Heart left ventricle (tissue), 16 donors: ENCODE data around the gene UVRAG. TPM values are rescaled to one million over a fixed set of nuclear protein-coding genes. Genes with fewer than 3 reads are reported as not detected.

Experiments used
- ATAC-seq, 4 donors: fragments of 200-7000 bp; cut with Tn5 transposase; one replicate each; pipeline ENCODE4 v1.9.1; 2020 to 2022; ENCODE audit warnings: moderate library complexity in 4 of 4, mild to moderate bottlenecking in 3 of 4, moderate number of reproducible peaks in 1 of 4
- DNase-seq, 5 donors: peaks; one replicate each; pipeline ENCODE4 v3.0.0-alpha.2; 2020
- H3K27ac ChIP-seq, 12 donors: fragments of 200-600 bp; sonication (generic) in 4 of 12; one replicate each; pipeline versions ENCODE4 v1.5.0 to v1.8.0; 2016 to 2022; ENCODE audit warnings: mild to moderate bottlenecking in 2 of 12
- H3K27me3 ChIP-seq, 9 donors: fragments of 200-600 bp; sonication (generic) in 2 of 9; one replicate each; pipeline versions ENCODE4 v1.5.1 to v1.8.0; 2016 to 2022; ENCODE audit warnings: mild to moderate bottlenecking in 3 of 9
- H3K36me3 ChIP-seq, 9 donors: fragments of 200-600 bp; sonication (generic) in 2 of 9; one replicate each; pipeline versions ENCODE4 v1.5.0 to v1.8.0; 2018 to 2022; ENCODE audit warnings: mild to moderate bottlenecking in 2 of 9
- H3K4me1 ChIP-seq, 12 donors: fragments of 200-600 bp; sonication (generic) in 4 of 12; one replicate each; pipeline versions ENCODE4 v1.5.0 to v1.8.0; 2016 to 2022; ENCODE audit warnings: mild to moderate bottlenecking in 3 of 12
- H3K4me3 ChIP-seq, 12 donors: fragments of 200-600 bp; sonication (generic) in 4 of 12; one replicate each; pipeline versions ENCODE4 v1.5.0 to v1.8.0; 2017 to 2022; ENCODE audit warnings: mild to moderate bottlenecking in 9 of 12, moderate library complexity in 4 of 12
- H3K9me3 ChIP-seq, 12 donors: fragments of 200-600 bp; sonication (generic) in 4 of 12; one replicate each; pipeline versions ENCODE4 v1.5.0 to v1.8.0; 2016 to 2022; ENCODE audit warnings: mild to moderate bottlenecking in 1 of 12
- POLR2A ChIP-seq, 2 donors: fragments of 450-650 bp; IDR thresholded peaks; one replicate each; pipeline ENCODE4 v1.6.1; 2017; ENCODE audit warnings: antibody characterized with exemption in 2 of 2, mild to moderate bottlenecking in 2 of 2, moderate library complexity in 2 of 2
- WGBS, 4 donors: extraction: QIAGEN DNeasy Blood & Tissue Kit in 2 of 4; methylation state at CpG; one replicate each; pipeline versions ENCODE4 v1.1.5 to v1.1.7; 2013 to 2018; 5-methylcytosine and 5-hydroxymethylcytosine counted together
- intact Hi-C, 10 donors: fragments of 100-400 bp; cut with DNase I; formaldehyde crosslinking; loops; one replicate each; pipeline versions ENCODE4 v1.11.1 to v1.14.2; 2022
- polyA plus RNA-seq, 2 donors: library from polyadenylated mRNA; stranded (reverse); fragments of 200-250 nt; gene quantifications; one replicate each; pipeline ENCODE4 v1.2.3, GENCODE V29; 2013
- total RNA-seq, 9 donors: library from RNA; depleted of rRNA in 2 of 9; stranded (reverse); fragments of >200 nt in 2 of 9; fragmentation: NEBNext Ultra II Directional in 3 of 9; extraction: Animal tissue kit (Norgen Biotek cat#: 25700) in 3 of 9; gene quantifications; one replicate each; pipeline versions ENCODE4 v1.1.0 to v1.2.4, GENCODE V29; 2016 to 2023
- TF ChIP-seq, protein P1 (sequence below), 12 donors: fragments of 200-600 bp; sonication (generic) in 4 of 12; IDR thresholded peaks; one replicate each; pipeline versions ENCODE4 v1.5.0 to v1.8.0; 2018 to 2022; ENCODE audit warnings: antibody characterized with exemption in 12 of 12, mild to moderate bottlenecking in 5 of 12
- donor health status: ischemic (EF 13 %, LVEDD 7.1; RV severe dilation, severe dysfunction).
- donor health status: healthy with polysubstance abuse.
- donor health status: DM: no; HTN: yes; CAD: no.
- donor health status: DM: no; HTN: no; CAD: no.
- donor health status: ischemic (EF 25% LVEDD 6.9; RV normal size, moderate dysfunction).
- donor health status: ischemic (EF 25% LVEDD 5.7; RV mildly dilated, moderate dysfunction).
- donor health status: healthy.
- donor health status: DM: yes; HTN: yes; CAD: no.
- donor health status: ischemic (EF 35%, LVEDD 5.7; RV mildly dilated, moderate dysfunction).
- donor health status: nonischemic (EF 11% LVEDD 7.7; RV severe dilation, severe dysfunction).
- donor health status: DM: yes; HTN: yes; CAD: no.
- donor health status: PGD.
- donor health status: ischemic (EF 29% LVEDD 5.4; RV normal size, mild dysfunction).
- donor health status: nonischemic (EF 23%, LVEDD 6.1; RV moderate dilation, normal function).

The UVRAG gene
- total and polyA plus RNA-seq, 11 donors: 4.5 to 22.6 (median 15.0) TPM

DNA sequence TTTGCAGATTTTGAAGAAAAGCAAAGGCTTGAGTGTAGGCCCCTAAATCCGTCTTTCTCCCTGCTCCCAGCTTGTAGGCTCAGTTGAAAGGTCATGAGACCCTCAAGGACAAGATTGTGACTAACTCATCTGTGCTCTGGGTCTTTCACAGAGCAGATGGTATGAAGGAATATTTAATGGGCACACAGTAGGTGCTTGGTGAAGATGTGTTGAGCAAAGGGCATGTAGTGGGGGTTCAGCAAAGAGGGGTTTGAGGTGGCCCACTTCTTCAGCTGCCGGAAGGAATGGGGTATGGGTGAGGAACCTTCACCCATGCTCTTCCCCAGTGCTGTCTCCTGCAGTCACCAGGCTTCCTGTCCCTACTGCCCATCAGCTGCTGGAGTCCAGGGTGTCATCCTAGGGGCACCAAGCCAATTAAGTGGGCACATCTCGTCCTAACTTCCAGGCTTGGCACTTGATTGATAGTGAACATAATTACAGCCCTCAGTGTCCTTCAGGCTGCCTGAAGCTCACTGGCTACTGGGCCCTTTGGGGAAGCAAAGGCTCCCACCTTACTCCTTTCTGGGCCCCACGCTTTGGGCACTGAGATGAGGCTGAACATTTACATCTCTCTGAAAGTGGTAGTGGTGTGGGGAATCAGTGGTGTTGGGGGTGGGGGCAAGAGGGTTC lies 31.5 kb upstream of the UVRAG start:
- TF ChIP-seq POLR2A (IDR thresholded peaks at IDR 0.05): no peak
- TF ChIP-seq, protein P1, sequence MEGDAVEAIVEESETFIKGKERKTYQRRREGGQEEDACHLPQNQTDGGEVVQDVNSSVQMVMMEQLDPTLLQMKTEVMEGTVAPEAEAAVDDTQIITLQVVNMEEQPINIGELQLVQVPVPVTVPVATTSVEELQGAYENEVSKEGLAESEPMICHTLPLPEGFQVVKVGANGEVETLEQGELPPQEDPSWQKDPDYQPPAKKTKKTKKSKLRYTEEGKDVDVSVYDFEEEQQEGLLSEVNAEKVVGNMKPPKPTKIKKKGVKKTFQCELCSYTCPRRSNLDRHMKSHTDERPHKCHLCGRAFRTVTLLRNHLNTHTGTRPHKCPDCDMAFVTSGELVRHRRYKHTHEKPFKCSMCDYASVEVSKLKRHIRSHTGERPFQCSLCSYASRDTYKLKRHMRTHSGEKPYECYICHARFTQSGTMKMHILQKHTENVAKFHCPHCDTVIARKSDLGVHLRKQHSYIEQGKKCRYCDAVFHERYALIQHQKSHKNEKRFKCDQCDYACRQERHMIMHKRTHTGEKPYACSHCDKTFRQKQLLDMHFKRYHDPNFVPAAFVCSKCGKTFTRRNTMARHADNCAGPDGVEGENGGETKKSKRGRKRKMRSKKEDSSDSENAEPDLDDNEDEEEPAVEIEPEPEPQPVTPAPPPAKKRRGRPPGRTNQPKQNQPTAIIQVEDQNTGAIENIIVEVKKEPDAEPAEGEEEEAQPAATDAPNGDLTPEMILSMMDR (IDR thresholded peaks at IDR 0.05): no peak
- no peaks in the 10 kb centered on the region for H3K4me1 ChIP-seq
- 85 to 91% (median 85%) methylated on average over 4 of the region's 4 CpGs for WGBS, 4 donors
- no peak overlapping the region for H3K27ac ChIP-seq
- DNase-seq (no peak), ATAC-seq (no peak)
- no peaks in the 10 kb centered on the region for H3K36me3 ChIP-seq
- H3K9me3 ChIP-seq: no peaks in the 10 kb centered on the region
- intact Hi-C loops: no loop called here
- no peak overlapping the region for H3K4me3 ChIP-seq
- H3K27me3 ChIP-seq: no peaks in the 10 kb centered on the region

DNA sequence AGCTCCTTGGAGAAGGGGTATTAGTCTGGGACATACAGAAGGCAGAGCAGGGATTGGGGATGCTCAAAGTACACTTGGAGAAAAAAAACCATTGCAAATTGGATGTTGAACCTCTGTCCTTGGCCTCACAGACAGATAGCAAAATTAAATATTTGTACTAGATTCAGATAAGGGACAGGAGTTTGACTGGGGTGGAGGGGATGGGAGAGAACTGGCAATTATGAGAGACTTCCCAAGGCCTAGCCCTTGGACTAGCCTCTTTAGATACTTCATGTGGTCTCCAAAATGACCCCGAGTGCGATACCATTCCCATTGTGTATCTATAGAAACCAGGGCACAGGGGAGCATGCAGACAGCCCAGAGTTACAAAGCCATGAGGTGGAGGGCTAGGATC lies 30.9 kb upstream of the UVRAG start:
- DNase-seq: no peak
- whole genome bisulfite sequencing, 4 donors: 95 to 98% (median 97%) methylated on average over 2 of the region's 2 CpGs
- Histone ChIP-seq H3K9me3 (no peaks in the 10 kb centered on the region), H3K4me1 (no peaks in the 10 kb centered on the region), H3K27ac (no peak overlapping the region), H3K4me3 (no peak overlapping the region), H3K36me3 (no peaks in the 10 kb centered on the region), H3K27me3 (no peaks in the 10 kb centered on the region)
- intact Hi-C loops: no loop called here
- no peak for TF ChIP-seq POLR2A (IDR thresholded peaks at IDR 0.05)
- TF ChIP-seq, protein P1 (IDR thresholded peaks at IDR 0.05): no peak
- no peak for ATAC-seq

DNA sequence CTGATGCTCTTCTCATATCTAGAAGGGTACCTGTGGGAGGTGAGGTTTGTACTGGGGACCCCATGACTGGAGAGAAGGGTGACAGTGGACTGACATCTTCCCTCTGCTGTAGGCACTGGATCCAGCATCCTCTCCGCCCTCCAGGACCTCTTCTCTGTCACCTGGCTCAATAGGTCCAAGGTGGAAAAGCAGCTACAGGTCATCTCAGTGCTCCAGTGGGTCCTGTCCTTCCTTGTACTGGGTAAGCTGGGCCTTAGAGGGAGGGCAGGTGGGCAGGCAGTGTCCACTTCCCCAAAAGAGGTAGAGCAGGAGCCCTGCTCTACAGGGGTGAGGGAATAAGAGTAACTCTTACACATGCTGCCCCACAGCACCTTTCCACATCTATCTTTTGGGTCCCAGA lies 30.5 kb upstream of the UVRAG start:
- Histone ChIP-seq H3K4me1 (no peaks in the 10 kb centered on the region), H3K36me3 (no peaks in the 10 kb centered on the region), H3K27me3 (no peaks in the 10 kb centered on the region), H3K27ac (no peak overlapping the region), H3K4me3 (no peak overlapping the region), H3K9me3 (no peaks in the 10 kb centered on the region)
- ATAC-seq: no peak
- 97 to 100% (median 100%) methylated on average over 1 of the region's 1 CpG; no CpG with 5 or more reads in 1 of the 4 donors for WGBS, 4 donors
- TF ChIP-seq POLR2A (IDR thresholded peaks at IDR 0.05): no peak
- TF ChIP-seq, protein P1 (IDR thresholded peaks at IDR 0.05): no peak
- intact Hi-C loops: no loop called here
- DNase-seq: no peak

DNA sequence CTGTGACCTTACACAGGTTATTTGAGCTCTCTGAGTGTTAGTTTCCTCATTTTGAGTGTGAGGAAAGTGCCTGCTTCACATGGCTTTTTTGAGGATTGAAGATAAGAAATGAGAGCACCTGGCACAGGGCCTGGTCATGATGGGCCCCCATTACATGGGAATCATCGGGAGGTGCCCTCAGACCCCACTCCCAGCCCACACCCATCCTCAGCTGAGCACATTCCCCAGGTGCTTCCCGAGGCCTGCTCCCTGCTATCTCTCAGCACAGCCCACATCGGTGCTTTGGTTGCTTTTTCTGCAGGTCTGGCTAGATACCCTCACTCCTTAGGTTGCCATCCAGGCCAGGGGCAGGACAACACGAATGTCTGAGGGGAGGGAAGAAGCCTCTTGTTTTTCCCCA lies 29.8 kb upstream of the UVRAG start:
- no peaks in the 10 kb centered on the region for H3K27me3 ChIP-seq
- intact Hi-C loops: no loop called here
- no peak overlapping the region for H3K4me3 ChIP-seq
- H3K9me3 ChIP-seq: no peaks in the 10 kb centered on the region
- TF ChIP-seq, protein P1 (IDR thresholded peaks at IDR 0.05): no peak
- TF ChIP-seq POLR2A (IDR thresholded peaks at IDR 0.05): no peak
- 60 to 79% (median 76%) methylated on average over 3 to 4 of the region's 4 CpGs for WGBS, 4 donors
- ATAC-seq (no peak), DNase-seq (no peak)
- H3K4me1 ChIP-seq: no peaks in the 10 kb centered on the region
- no peaks in the 10 kb centered on the region for H3K36me3 ChIP-seq
- H3K27ac ChIP-seq: no peak overlapping the region
